ENCODE results near the gene LILRB3. TPM values are rescaled to one million over a fixed set of nuclear protein-coding genes. Genes with fewer than 3 reads are reported as not detected.
"Not testable (repeated sequence)": the region's sequence is repeated elsewhere in the genome, so short reads cannot be mapped to it uniquely, and the experiment has no call there.

LILRB3 gene
- total and polyA plus RNA-seq, 2 experiments from 2014 or later = 1.7 TPM; not detected in 1

DNA sequence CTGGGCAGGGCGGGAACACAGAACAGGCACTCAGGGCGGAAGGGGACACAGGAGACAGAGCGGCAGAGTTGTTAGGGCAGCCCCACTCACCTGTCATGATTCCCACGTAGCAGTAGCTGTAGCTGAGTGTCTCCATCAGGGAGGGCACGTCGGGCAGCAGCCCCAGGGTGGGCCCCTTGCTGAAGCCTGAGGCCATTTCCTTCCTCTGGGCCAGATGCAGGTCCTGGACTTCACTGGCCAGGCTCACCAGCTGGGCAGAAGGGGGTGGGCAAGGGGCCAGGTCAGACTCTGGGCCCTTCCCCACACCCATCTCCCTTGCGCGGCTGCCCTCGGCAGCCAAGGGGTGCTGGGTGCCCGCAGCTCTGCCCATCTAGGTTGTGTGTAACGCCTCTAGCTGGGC, 39.4 kb downstream of the LILRB3 start:
- Histone ChIP-seq H3K4me2 (no peak overlapping the region), H2AFZ (no peak overlapping the region), H3K27me3 (no peaks in the 10 kb centered on the region), H3K4me3 (no peak overlapping the region), H3K4me1 (ENCODE audit: insufficient read depth) (no peaks in the 10 kb centered on the region), H4K20me1 (ENCODE audit: insufficient read depth, poor library complexity, severe bottlenecking) (no peaks in the 10 kb centered on the region), H3K79me2 (peaks cover 16% of the 10 kb centered on the region), H3K36me3 (replicated peaks; ENCODE audit: insufficient read depth, low read depth) (no peaks in the 10 kb centered on the region), H3K27ac (no peak overlapping the region), H3K9me2 (replicated peaks; ENCODE audit: insufficient read depth) (no peaks in the 10 kb centered on the region), H3K9me3 (ENCODE audit: low read depth) (no peaks in the 10 kb centered on the region)
- WGBS (ENCODE audit: low lambda C conversion rate, missing lambda C conversion rate) = 96% methylated on average over 11 of the region's 11 CpGs
- no peak for TF ChIP-seq EZH2phosphoT487 (IDR thresholded peaks at IDR 0.05; ENCODE audit: low read depth, severe bottlenecking, unreplicated experiment)
- TF ChIP-seq CTCF (IDR thresholded peaks at IDR 0.05; ENCODE audit: poor library complexity) = no peak
- TF ChIP-seq EZH2 (IDR thresholded peaks at IDR 0.05; ENCODE audit: borderline replicate concordance) = no peak
- DNase-seq (ENCODE audit: low spot score) = no peak

DNA sequence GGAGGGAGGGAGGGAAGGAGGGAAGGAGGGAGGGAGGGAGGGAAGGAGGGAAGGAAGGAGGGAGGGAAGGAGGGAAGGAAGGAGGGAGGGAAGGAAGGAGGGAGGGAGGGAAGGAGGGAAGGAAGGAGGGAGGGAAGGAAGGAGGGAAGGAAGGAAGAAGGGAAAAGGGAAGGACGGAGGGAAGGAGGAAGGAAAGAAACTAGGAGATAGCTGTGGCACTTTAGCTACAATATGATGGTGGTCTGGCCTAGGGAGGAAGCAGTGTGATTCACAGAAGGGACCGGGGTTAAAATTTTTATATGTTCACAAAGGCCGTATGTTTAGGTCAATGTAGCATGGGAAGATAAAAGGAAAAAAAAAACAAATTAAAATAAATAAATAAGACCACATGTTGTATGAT, 40.9 kb downstream of the LILRB3 start:
- not testable (repeated sequence) for H2AFZ ChIP-seq; DNase-seq (ENCODE audit: low spot score); H3K4me3 ChIP-seq; H3K27ac ChIP-seq; H3K4me1 ChIP-seq (ENCODE audit: insufficient read depth); H3K36me3 ChIP-seq (replicated peaks; ENCODE audit: insufficient read depth, low read depth); H3K79me2 ChIP-seq; H3K27me3 ChIP-seq; H3K9me2 ChIP-seq (replicated peaks; ENCODE audit: insufficient read depth); H3K9me3 ChIP-seq (ENCODE audit: low read depth); H4K20me1 ChIP-seq (ENCODE audit: insufficient read depth, poor library complexity, severe bottlenecking); H3K4me2 ChIP-seq
- WGBS (ENCODE audit: low lambda C conversion rate, missing lambda C conversion rate) = 93% methylated on average over 2 of the region's 3 CpGs

DNA sequence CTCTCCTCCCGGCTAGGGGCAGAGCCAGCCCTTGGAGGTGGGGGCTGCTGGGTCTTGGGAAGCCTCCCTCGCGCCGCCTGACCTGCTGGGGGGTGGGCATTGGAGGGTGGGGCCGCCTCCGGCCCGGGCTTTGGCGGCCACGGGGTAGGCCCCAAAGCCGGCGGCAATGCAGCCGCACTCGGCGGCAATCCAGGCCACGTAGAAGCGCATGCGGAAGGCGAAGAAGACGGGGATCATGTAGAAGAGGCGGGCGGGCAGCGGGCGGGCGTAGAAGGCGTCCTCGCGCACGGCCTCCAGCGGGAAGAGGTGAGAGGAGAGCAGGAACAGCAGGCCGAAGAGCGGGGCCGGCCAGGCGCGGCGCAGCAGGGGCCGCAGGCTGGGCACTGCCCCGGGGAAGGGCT, 42.1 kb downstream of the LILRB3 start:
- H3K36me3 ChIP-seq (replicated peaks; ENCODE audit: insufficient read depth, low read depth) = no peaks in the 10 kb centered on the region

DNA sequence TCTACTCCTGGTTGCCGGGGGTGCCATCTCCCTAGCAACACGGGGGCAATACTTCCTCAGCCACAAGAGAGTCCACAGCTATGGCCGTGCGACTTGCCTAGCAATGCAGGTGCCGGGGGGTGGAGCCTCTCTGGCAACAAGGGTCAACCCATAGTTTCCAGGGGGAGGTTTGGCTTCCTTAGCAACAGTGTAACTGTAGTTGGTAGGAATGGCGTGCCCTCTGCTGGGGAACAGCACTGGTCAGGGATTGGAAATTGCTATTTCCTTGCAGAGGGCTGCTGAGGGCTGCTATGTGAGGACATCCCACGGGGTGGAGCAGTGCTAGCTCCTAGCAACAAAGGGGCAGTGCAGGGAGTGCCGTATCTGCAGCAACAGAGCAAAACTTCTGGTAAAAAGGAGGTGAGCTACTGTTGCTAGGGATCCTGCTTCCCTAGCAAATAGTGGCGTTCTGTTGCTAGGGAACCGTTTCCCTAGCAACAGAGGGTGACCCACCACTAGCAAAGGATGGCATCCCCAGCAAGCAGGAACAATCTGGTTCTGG, 42.8 kb downstream of the LILRB3 start:
- no peaks in the 10 kb centered on the region for H3K36me3 ChIP-seq (replicated peaks; ENCODE audit: insufficient read depth, low read depth)
- H3K27ac ChIP-seq = no peak overlapping the region
- peak; percentile 78 for DNase-seq (ENCODE audit: low spot score)
- no peaks in the 10 kb centered on the region for H3K79me2 ChIP-seq
- no peaks in the 10 kb centered on the region for H4K20me1 ChIP-seq (ENCODE audit: insufficient read depth, poor library complexity, severe bottlenecking)
- H3K4me2 ChIP-seq = no peak overlapping the region
- H3K9me3 ChIP-seq (ENCODE audit: low read depth) = no peaks in the 10 kb centered on the region
- WGBS (ENCODE audit: low lambda C conversion rate, missing lambda C conversion rate) = 57% methylated on average over 10 of the region's 10 CpGs
- TF ChIP-seq CTCF (IDR thresholded peaks at IDR 0.05; ENCODE audit: poor library complexity) = peak; percentile 40
- TF ChIP-seq EZH2 (IDR thresholded peaks at IDR 0.05; ENCODE audit: borderline replicate concordance) = no peak
- H3K27me3 ChIP-seq = no peaks in the 10 kb centered on the region
- H3K4me3 ChIP-seq = no peak overlapping the region
- no peaks in the 10 kb centered on the region for H3K9me2 ChIP-seq (replicated peaks; ENCODE audit: insufficient read depth)
- no peak overlapping the region for H2AFZ ChIP-seq
- H3K4me1 ChIP-seq (ENCODE audit: insufficient read depth) = no peaks in the 10 kb centered on the region

More for the DNA sequence above, 42.1 kb downstream of the LILRB3 start:
- H3K9me3 ChIP-seq (ENCODE audit: low read depth) = no peaks in the 10 kb centered on the region
- no peaks in the 10 kb centered on the region for H3K27me3 ChIP-seq
- H3K9me2 ChIP-seq (replicated peaks; ENCODE audit: insufficient read depth) = no peaks in the 10 kb centered on the region
- H3K79me2 ChIP-seq = no peaks in the 10 kb centered on the region
- H2AFZ ChIP-seq = no peak overlapping the region
- H3K4me2 ChIP-seq = no peak overlapping the region
- H4K20me1 ChIP-seq (ENCODE audit: insufficient read depth, poor library complexity, severe bottlenecking) = no peaks in the 10 kb centered on the region
- TF ChIP-seq EZH2phosphoT487 (IDR thresholded peaks at IDR 0.05; ENCODE audit: low read depth, severe bottlenecking, unreplicated experiment) (no peak), CTCF (IDR thresholded peaks at IDR 0.05; ENCODE audit: poor library complexity) (no peak), EZH2 (IDR thresholded peaks at IDR 0.05; ENCODE audit: borderline replicate concordance) (no peak)
- no peak overlapping the region for H3K4me3 ChIP-seq
- no peaks in the 10 kb centered on the region for H3K4me1 ChIP-seq (ENCODE audit: insufficient read depth)
- WGBS (ENCODE audit: low lambda C conversion rate, missing lambda C conversion rate) = 96% methylated on average over 26 of the region's 37 CpGs
- no peak for DNase-seq (ENCODE audit: low spot score)
- no peak overlapping the region for H3K27ac ChIP-seq
